ENCODE measurements around the gene AKT1. TPM values are rescaled to one million over a fixed set of nuclear protein-coding genes. Genes with fewer than 3 reads are reported as not detected.

Gene AKT1
- total and polyA plus RNA-seq, 2 of the 13 experiments (the other 11 are each of a cell fraction or from before 2014, with no cell fraction given): 96.2 to 116 TPM

- TF ChIP-seq, protein P1, sequence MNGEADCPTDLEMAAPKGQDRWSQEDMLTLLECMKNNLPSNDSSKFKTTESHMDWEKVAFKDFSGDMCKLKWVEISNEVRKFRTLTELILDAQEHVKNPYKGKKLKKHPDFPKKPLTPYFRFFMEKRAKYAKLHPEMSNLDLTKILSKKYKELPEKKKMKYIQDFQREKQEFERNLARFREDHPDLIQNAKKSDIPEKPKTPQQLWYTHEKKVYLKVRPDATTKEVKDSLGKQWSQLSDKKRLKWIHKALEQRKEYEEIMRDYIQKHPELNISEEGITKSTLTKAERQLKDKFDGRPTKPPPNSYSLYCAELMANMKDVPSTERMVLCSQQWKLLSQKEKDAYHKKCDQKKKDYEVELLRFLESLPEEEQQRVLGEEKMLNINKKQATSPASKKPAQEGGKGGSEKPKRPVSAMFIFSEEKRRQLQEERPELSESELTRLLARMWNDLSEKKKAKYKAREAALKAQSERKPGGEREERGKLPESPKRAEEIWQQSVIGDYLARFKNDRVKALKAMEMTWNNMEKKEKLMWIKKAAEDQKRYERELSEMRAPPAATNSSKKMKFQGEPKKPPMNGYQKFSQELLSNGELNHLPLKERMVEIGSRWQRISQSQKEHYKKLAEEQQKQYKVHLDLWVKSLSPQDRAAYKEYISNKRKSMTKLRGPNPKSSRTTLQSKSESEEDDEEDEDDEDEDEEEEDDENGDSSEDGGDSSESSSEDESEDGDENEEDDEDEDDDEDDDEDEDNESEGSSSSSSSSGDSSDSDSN (CRISPR knock-in tag; IDR thresholded peaks at IDR 0.05): peak; percentile 62; the same call in 1 of the 2 replicates
- TF ChIP-seq, protein P2, sequence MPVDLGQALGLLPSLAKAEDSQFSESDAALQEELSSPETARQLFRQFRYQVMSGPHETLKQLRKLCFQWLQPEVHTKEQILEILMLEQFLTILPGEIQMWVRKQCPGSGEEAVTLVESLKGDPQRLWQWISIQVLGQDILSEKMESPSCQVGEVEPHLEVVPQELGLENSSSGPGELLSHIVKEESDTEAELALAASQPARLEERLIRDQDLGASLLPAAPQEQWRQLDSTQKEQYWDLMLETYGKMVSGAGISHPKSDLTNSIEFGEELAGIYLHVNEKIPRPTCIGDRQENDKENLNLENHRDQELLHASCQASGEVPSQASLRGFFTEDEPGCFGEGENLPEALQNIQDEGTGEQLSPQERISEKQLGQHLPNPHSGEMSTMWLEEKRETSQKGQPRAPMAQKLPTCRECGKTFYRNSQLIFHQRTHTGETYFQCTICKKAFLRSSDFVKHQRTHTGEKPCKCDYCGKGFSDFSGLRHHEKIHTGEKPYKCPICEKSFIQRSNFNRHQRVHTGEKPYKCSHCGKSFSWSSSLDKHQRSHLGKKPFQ (CRISPR knock-in tag; IDR thresholded peaks at IDR 0.05; ENCODE audit: insufficient replicate concordance): no peak
- TF ChIP-seq NCOR1 (IDR thresholded peaks at IDR 0.05; ENCODE audit: borderline replicate concordance, low read length) (peak; percentile 53; the same call in 1 of the 2 replicates), ZNF10 (CRISPR knock-in tag; IDR thresholded peaks at IDR 0.05; ENCODE audit: borderline replicate concordance, low read depth) (no peak), ZNF510 (CRISPR knock-in tag; IDR thresholded peaks at IDR 0.05; ENCODE audit: low read depth) (no peak), NR1H2 (CRISPR knock-in tag; IDR thresholded peaks at IDR 0.05; ENCODE audit: borderline replicate concordance, low read depth) (no peak), ZNF589 (CRISPR knock-in tag; conservative IDR thresholded peaks at IDR 0.05) (no peak), MLLT10 (CRISPR knock-in tag; IDR thresholded peaks at IDR 0.05) (no peak), ZNF550 (CRISPR knock-in tag; IDR thresholded peaks at IDR 0.05; ENCODE audit: borderline replicate concordance) (peak; percentile 44; the same call in 1 of the 2 replicates), GABPB1 (CRISPR knock-in tag; IDR thresholded peaks at IDR 0.05) (peak; percentile 52; the same call in 1 of the 2 replicates), CCDC6 (CRISPR knock-in tag; IDR thresholded peaks at IDR 0.05) (no peak), ZNF30 (CRISPR knock-in tag; IDR thresholded peaks at IDR 0.05) (no peak), ZNF282 (IDR thresholded peaks at IDR 0.05; ENCODE audit: partially characterized antibody) (no peak), ZNF101 (CRISPR knock-in tag; IDR thresholded peaks at IDR 0.05; ENCODE audit: borderline replicate concordance, low read depth) (no peak), FOSL2 (CRISPR knock-in tag; IDR thresholded peaks at IDR 0.05) (peak; percentile 26; the same call in 1 of the 2 replicates), HMGA1 (CRISPR knock-in tag; conservative IDR thresholded peaks at IDR 0.05) (no peak), ZFY (CRISPR knock-in tag; IDR thresholded peaks at IDR 0.05) (peak; percentile 44)
- TF ChIP-seq, protein P3, sequence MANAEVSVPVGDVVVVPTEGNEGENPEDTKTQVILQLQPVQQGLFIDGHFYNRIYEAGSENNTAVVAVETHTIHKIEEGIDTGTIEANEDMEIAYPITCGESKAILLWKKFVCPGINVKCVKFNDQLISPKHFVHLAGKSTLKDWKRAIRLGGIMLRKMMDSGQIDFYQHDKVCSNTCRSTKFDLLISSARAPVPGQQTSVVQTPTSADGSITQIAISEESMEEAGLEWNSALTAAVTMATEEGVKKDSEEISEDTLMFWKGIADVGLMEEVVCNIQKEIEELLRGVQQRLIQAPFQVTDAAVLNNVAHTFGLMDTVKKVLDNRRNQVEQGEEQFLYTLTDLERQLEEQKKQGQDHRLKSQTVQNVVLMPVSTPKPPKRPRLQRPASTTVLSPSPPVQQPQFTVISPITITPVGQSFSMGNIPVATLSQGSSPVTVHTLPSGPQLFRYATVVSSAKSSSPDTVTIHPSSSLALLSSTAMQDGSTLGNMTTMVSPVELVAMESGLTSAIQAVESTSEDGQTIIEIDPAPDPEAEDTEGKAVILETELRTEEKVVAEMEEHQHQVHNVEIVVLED (CRISPR knock-in tag; IDR thresholded peaks at IDR 0.05; ENCODE audit: borderline replicate concordance): no peak
- TF ChIP-seq, protein P4, sequence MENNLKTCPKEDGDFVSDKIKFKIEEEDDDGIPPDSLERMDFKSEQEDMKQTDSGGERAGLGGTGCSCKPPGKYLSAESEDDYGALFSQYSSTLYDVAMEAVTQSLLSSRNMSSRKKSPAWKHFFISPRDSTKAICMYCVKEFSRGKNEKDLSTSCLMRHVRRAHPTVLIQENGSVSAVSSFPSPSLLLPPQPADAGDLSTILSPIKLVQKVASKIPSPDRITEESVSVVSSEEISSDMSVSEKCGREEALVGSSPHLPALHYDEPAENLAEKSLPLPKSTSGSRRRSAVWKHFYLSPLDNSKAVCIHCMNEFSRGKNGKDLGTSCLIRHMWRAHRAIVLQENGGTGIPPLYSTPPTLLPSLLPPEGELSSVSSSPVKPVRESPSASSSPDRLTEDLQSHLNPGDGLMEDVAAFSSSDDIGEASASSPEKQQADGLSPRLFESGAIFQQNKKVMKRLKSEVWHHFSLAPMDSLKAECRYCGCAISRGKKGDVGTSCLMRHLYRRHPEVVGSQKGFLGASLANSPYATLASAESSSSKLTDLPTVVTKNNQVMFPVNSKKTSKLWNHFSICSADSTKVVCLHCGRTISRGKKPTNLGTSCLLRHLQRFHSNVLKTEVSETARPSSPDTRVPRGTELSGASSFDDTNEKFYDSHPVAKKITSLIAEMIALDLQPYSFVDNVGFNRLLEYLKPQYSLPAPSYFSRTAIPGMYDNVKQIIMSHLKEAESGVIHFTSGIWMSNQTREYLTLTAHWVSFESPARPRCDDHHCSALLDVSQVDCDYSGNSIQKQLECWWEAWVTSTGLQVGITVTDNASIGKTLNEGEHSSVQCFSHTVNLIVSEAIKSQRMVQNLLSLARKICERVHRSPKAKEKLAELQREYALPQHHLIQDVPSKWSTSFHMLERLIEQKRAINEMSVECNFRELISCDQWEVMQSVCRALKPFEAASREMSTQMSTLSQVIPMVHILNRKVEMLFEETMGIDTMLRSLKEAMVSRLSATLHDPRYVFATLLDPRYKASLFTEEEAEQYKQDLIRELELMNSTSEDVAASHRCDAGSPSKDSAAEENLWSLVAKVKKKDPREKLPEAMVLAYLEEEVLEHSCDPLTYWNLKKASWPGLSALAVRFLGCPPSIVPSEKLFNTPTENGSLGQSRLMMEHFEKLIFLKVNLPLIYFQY (CRISPR knock-in tag; IDR thresholded peaks at IDR 0.05; ENCODE audit: borderline replicate concordance): no peak; the same call in 1 of the 2 replicates
Observed at GRCh38 chr14:104795781-104796686, 486 bp upstream of the AKT1 start (continued).
